Stimulated activated CD4-positive, alpha-beta T cell treated with anti-CD3 and anti-CD28 coated beads, TNF-alpha, amount 100 ng/mL, for 1 hour (primary cell): ENCODE data around the gene NTRK1.
A peak's percentile ranks its signal among the peaks of the same experiment; 100 is the strongest.

Source experiments
- DNase-seq, 3 donors: peaks; one replicate each; pipeline ENCODE4 v3.0.0-alpha.2; 2020; ENCODE audit warnings: low read depth in 3 of 3, low spot score in 1 of 3

The NTRK1 gene

GRCh38 chr1:156860628-156861423 is at the start of gene NTRK1:
Gene NTRK1, plus strand, starts transcription at chr1:156860865. Its CDS starts 70 bp downstream, at chr1:156860935.
- DNase-seq: peak in 1 of 3 donors; percentile 14

DNA sequence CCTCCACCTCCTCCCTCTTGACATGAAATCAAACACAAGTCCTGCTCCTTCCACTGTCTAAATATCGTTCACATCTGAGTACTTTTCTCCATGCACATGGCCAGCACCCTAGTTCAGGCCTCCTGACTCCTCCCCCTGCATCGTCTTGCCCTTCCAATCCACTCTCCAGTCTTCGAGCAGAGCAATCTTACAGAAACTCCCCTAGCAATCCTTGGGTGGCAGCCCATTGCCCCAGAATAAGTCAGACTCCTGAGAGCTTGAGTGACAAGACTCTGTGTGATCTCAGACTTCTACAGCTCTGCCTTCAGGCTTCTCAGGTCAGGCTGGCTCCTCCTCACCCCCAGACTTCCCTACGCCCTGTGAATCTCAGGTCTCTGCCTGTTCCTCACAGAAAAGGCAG is 49.5 kb upstream of the NTRK1 start:
- DNase-seq: no peak

DNA sequence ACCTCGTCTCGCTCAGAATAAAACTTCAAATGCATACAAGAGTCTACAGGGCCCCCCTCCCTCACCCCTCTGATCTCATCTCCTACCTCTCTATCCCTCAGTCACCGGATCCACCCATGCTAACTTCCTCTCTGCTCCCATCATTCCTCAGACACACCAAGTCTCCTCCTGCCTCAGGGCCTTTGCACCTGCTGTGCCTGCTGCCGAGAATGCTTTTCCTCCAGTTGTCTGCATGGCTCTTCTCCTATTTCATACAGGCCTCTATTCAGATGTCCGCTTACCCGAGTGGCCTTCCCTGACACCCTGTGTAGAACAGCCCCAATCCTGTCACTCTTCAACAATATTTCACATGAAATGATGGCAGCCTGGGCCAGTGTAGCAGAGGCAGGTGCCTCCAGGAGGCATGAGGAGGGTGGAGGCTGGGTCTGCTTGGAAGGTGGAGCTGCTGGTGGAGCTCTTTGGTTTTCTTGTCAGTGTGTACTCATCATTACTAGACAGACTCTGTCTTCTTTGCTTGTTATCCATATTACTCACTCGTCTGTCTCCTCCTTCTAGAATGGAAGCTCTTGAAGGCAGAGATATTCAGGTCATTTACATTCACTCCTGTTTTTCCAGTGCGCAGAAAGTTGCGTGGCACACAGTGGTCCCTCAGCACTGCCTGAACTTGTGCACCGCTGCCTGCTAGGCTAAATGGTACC is 48.2 kb upstream of the NTRK1 start:
- no peak for DNase-seq

DNA sequence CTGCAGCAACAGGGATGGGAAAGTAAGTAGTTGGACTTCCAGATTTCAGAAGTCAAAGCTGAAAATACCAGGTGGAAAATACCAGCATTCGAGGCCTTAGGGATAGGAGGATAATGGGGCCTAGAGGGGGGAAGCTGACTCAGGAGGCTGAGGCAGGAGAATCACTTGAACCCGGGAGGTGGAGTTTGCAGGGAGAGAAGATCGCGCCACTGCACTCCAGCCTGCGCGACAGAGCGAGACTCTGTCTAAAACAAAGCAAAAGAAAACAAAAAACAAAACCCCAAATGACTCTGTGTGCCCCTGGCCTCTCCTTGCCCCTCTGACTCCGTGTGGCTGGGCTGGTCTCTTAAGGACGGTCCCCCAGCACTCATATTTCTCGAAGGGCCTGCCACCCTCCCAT is 47.4 kb upstream of the NTRK1 start:
- no peak for DNase-seq

- DNase-seq: peak; percentile 38 to 61 (median 47)
Observed at GRCh38 chr1:156813750-156814570, 46.7 kb upstream of the NTRK1 start.

- DNase-seq: peak in 1 of 3 donors; percentile 20
Observed at GRCh38 chr1:156814571-156815260, 45.9 kb upstream of the NTRK1 start.

- DNase-seq: no peak
Observed at GRCh38 chr1:156815307-156815826, 45.3 kb upstream of the NTRK1 start.

DNA sequence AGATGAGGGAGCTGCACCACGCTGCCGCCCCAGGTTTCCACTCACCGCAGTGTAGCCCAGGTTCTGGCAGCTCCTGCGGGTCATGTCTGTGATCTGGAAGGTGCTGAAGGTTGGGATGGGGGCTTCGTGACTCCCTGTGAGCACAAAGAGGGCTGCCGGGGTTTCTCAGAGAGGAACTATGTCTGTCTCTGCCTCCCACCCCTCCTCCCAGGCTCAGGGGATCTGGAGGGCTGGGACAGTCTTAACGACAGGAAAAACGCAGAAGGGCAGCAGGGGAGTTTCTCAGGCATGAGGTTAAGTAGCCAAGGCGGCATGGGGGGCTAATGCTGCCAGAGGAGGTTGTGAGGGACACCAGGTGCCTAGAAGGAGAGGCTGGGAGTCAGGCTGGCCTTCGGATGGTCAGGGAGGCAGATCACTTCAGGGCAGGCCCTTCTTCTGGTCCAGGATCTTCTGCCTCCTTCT is 44.7 kb upstream of the NTRK1 start:
- no peak for DNase-seq

DNA sequence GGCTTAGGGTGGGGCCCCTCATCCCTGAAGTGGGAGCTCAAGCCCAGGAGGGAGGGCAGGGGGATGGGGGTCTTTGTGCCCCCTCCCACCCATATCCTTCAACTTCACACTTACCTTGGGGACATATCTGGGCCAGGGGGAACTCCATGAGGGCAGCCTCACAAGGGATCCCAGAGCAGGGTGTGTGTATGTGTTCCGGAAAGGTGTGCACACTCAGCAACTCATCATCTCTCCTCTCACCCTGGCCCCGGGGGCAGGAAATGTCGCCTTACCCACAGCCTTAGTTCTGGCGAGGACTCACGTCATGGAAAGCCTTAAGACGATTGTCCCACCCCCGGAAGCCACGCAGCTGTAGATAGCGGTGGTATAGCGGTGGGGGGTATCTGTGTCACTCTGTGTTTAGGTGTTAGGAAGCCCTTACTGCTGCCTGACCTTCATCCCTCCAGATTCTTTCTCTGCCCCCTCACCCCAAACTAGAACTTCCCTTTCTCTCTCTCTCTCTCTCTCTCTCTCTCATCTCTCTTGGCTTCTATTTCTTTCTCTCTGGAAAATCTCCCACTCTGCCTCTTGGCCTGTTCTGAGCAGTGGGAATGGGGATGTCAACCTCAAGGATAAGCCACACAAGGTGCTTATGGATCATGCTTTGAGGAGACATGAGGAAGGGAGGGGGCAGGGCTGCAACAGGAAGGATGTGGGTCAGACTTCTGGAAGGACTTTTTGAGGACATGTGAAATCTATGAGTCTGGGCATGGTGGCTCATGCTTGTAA is 43.9 kb upstream of the NTRK1 start, which contains the start of gene SH2D2A:
Gene SH2D2A (minus strand): TSS at position 288 of the 768 bp plus-strand sequence. CDS start 140 bp downstream, at position 148.
- DNase-seq: peak; percentile 77 to 91 (median 89)

- no peak for DNase-seq
Observed at GRCh38 chr1:156821801-156822200, 38.9 kb upstream of the NTRK1 start.

DNA sequence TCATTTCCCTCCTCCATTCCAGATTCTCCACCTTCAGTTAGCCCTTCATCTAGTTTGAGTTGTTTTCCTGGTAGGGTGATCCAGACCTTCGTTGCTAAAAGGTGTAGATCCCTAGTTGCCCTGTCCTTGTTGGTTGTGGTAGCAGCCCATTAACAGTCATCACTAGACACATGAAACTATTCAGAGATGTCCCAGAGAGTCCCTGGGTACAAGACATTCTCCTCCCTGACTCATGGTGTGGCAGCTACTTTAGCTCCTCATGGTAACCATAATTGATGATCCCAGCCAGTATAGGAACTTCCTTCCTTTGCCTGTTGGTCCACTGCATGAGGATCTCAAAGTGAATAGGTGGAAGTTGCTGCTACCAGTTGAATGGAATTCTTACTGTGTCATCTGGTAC is 38.0 kb upstream of the NTRK1 start:
- no peak for DNase-seq

DNA sequence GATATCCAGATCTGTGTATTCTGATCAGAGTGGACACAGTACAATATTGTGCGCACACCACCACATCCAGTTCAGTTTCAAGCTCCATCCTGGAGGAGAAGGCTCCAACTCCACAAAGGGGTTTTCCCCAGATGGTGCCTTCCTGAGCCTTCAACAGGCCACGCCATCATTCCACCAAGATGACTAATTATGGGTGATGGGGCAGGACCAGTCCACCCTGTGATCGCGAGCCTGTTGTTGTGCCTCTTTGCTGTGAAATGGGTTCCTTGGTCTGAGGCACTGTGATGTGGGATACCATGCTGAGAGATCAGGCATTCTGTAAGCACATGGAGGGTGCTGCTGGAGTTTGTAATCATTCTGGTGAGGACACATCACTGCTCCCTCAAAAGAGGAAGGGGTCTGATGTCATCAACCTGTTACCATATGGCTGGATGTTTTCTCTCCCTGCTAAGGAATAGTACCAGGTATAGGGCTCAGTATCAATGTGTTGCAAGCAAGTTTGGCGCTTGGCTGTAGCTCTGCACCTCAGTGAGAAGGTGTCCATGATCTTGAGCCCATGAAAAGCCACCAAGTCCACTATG is 37.4 kb upstream of the NTRK1 start:
- no peak for DNase-seq

GRCh38 chr1:156826630-156827029 is 34.0 kb upstream of the NTRK1 start:
- DNase-seq: no peak

- DNase-seq: no peak
Observed at GRCh38 chr1:156828400-156829124, 32.1 kb upstream of the NTRK1 start.

- no peak for DNase-seq
Observed at GRCh38 chr1:156832434-156832833, 28.2 kb upstream of the NTRK1 start.

GRCh38 chr1:156833603-156834002 is 27.1 kb upstream of the NTRK1 start:
- no peak for DNase-seq

DNA sequence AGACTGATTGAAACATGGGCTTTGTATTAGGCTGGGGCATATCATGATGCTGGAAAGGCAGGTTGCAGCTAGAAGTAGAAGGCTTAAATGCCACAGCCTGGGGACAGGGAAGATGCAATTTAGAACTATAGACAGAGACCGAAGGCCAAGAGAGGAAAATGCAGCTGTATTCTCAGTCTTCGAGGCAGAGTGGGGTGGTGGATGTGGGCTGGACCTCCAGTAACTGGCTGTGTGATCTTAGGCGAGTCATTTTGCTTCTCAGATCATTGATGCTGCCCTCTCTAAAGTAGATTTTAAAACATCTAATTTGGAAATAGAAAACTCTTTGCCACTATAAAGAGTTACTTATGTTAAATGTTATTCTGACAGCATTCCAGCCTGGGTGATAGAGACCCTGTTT is 26.3 kb upstream of the NTRK1 start:
- no peak for DNase-seq

DNA sequence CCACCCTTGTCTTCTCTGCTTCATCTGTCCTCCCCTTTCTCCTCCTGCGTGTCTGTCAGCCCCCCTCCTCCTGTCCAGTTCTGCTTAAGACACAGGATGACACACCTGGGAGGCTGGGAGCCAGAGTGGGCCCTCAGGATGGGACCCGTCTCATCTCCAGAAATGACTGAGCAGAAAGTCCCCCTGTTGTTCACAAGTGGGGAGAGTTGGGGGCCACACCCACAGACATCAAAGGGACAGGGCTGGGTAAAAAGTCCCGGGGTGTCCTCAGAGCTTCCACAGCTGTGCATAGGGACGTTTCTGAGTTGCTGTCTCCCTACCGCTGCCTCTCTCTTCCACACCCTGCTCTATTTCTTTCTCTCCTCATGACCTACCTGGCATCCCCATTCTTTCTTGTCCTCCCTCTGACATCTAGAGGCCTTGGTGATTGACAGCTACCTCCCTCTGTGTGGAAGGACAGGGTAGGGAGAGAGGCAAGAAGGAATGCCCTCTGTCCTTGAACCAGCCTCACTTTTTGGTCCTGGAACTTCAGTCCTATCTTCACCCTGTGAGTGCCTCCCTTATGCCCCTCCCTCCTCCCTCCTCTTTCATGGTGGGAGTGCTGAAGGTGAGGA is 24.5 kb upstream of the NTRK1 start:
- DNase-seq: no peak
